Gastroesophageal sphincter (tissue), 4 donors: Measurements from ENCODE around the gene ATP5F1E. TPM values are rescaled to one million over a fixed set of nuclear protein-coding genes. Genes with fewer than 3 reads are reported as not detected.

Experiments
- ATAC-seq: fragments of 150-250 bp; one replicate; pipeline ENCODE4 v1.9.1; 2016; ENCODE audit warnings: mild to moderate bottlenecking, moderate library complexity
- H3K27ac ChIP-seq, 4 donors: fragments of 200-600 bp; sonication (generic) in 3 of 4; 1 replicate in 3 of 4; 2 replicates in 1 of 4; pipeline ENCODE4 v1.5.1; 2016 to 2019
- H3K27me3 ChIP-seq: fragments of 200-600 bp; sonication (generic); one replicate; pipeline ENCODE4 v1.5.1; 2019
- H3K36me3 ChIP-seq, 2 donors: fragments of 200-600 bp; sonication (generic); one replicate each; pipeline ENCODE4 v1.5.1; 2019; ENCODE audit warnings: control low read depth in 1 of 2
- H3K4me1 ChIP-seq, 3 donors: fragments of 200-600 bp; sonication (generic); 1 replicate in 2 of 3; 2 replicates in 1 of 3; pipeline ENCODE4 v1.5.1; 2016 to 2019; ENCODE audit warnings: control low read depth in 2 of 3
- H3K4me3 ChIP-seq, 2 donors: fragments of 200-600 bp; sonication (generic); one replicate each; pipeline ENCODE4 v1.5.1; 2019; ENCODE audit warnings: mild to moderate bottlenecking in 1 of 2, moderate library complexity in 1 of 2
- H3K9me3 ChIP-seq, 3 donors: fragments of 200-600 bp; sonication (generic); one replicate each; pipeline ENCODE4 v1.5.1; 2017 to 2019; ENCODE audit warnings: control low read depth in 2 of 3
- EP300 ChIP-seq: sonication (generic); formaldehyde crosslinking; IDR thresholded peaks from one replicate; pipeline ENCODE4 v1.6.1; 2017; ENCODE audit warnings: antibody characterized with exemption, mild to moderate bottlenecking
- POLR2A ChIP-seq, 2 donors: fragments of 450-650 bp; IDR thresholded peaks; one replicate each; pipeline ENCODE4 v1.6.1; 2017; ENCODE audit warnings: antibody characterized with exemption in 2 of 2, mild to moderate bottlenecking in 2 of 2, moderate library complexity in 1 of 2
- POLR2AphosphoS5 ChIP-seq: sonication (generic); formaldehyde crosslinking; IDR thresholded peaks from one replicate; pipeline ENCODE4 v1.6.1; 2017; ENCODE audit warnings: antibody characterized with exemption
- WGBS, 2 donors: methylation state at CpG; one replicate each; pipeline ENCODE4 v1.1.5; 2018; ENCODE audit warnings: low coverage in 1 of 2; 5-methylcytosine and 5-hydroxymethylcytosine counted together
- total RNA-seq, 4 donors: library from RNA; depleted of rRNA; stranded (reverse); fragments of >200 nt; gene quantifications; one replicate each; pipeline ENCODE4 v1.1.0, GENCODE V29; 2016
- TF ChIP-seq, protein P1 (sequence below), 4 experiments: fragments of 200-600 bp in 2 of 4; fragments of 450-650 bp in 2 of 4; sonication (generic) in 1 of 4; IDR thresholded peaks; one replicate each; pipeline ENCODE4 v1.5.1; 2017 to 2019; ENCODE audit warnings: antibody characterized with exemption in 4 of 4, mild to moderate bottlenecking in 2 of 4, moderate library complexity in 2 of 4

Gene ATP5F1E
- total RNA-seq, 4 donors from 2014 or later: 23.1 to 40.6 (median 35.4) TPM

DNA sequence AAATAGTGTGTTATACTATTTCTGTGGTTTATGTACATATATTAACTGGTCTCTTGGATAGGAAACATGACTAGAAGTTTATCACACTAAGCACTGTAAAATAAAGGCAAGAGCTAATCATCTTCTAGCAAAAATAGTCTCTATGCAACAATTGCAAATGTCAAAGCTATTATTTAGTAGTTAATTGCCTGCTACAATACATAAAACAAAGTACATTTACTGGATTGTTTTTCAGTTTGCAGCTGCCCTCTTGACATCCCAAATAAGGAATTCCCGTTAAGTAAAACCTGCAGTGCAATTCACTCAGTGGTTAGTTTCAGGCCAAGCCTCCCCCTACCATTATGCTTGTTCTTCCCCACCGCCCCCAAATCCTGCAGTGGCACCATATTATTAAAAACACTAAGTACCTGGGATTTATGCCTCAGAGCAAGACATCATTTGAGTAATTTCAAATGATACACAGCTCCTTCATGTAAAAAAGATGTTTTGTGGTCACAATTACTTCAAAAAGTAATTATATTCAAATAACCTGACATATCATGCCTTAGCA is 1.6 kb upstream of the ATP5F1E start:
- no peak for ATAC-seq
- peaks cover 11 to 39% (median 20%) of the 10 kb centered on the region in 3 donors for H3K4me1 ChIP-seq
- peak overlapping the region in 1 of 4 donors; percentile 90 for H3K27ac ChIP-seq
- TF ChIP-seq POLR2AphosphoS5: no peak
- TF ChIP-seq, protein P1, sequence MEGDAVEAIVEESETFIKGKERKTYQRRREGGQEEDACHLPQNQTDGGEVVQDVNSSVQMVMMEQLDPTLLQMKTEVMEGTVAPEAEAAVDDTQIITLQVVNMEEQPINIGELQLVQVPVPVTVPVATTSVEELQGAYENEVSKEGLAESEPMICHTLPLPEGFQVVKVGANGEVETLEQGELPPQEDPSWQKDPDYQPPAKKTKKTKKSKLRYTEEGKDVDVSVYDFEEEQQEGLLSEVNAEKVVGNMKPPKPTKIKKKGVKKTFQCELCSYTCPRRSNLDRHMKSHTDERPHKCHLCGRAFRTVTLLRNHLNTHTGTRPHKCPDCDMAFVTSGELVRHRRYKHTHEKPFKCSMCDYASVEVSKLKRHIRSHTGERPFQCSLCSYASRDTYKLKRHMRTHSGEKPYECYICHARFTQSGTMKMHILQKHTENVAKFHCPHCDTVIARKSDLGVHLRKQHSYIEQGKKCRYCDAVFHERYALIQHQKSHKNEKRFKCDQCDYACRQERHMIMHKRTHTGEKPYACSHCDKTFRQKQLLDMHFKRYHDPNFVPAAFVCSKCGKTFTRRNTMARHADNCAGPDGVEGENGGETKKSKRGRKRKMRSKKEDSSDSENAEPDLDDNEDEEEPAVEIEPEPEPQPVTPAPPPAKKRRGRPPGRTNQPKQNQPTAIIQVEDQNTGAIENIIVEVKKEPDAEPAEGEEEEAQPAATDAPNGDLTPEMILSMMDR (IDR thresholded peaks at IDR 0.05): no peak
- TF ChIP-seq EP300: no peak
- no peak for TF ChIP-seq POLR2A (IDR thresholded peaks at IDR 0.05)
- WGBS, 2 donors: 78 to 85% methylated on average over 2 of the region's 2 CpGs
- H3K27me3 ChIP-seq: no peaks in the 10 kb centered on the region
- no peak overlapping the region for H3K4me3 ChIP-seq
- peaks cover 4 to 60% of the 10 kb centered on the region in 2 donors for H3K36me3 ChIP-seq
- H3K9me3 ChIP-seq: no peaks in the 10 kb centered on the region

DNA sequence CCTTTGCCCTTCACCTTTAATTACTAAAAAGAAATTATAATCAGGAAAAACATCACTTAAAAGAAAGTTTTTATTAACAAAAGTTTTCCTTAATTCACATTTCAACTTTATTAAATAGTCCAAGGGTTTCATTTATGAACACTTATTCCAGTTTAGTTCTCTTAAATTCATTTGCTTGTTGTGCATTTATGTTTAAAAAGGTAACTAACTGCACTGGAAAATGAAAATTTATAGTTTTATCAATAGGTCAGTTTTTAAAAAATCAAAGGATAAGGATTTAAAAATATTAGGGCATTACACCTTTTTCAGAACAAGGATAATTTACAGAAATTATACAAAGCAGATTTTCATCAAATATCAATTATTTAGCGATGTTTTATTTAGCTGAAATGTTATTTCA is 958 bp upstream of the ATP5F1E start:
- H3K27ac ChIP-seq: peak overlapping the region in 3 of 4 donors; percentile 88 to 92 (median 90)
- no peaks in the 10 kb centered on the region for H3K9me3 ChIP-seq
- 90 to 100% methylated on average over 1 of the region's 1 CpG for WGBS, 2 donors
- H3K4me1 ChIP-seq: peaks cover 11 to 45% (median 23%) of the 10 kb centered on the region in 3 donors
- H3K4me3 ChIP-seq: peak overlapping the region; percentile 67 to 80
- peaks cover 4 to 58% of the 10 kb centered on the region in 2 donors for H3K36me3 ChIP-seq
- no peak for ATAC-seq
- no peaks in the 10 kb centered on the region for H3K27me3 ChIP-seq
- TF ChIP-seq POLR2A (IDR thresholded peaks at IDR 0.05): no peak

DNA sequence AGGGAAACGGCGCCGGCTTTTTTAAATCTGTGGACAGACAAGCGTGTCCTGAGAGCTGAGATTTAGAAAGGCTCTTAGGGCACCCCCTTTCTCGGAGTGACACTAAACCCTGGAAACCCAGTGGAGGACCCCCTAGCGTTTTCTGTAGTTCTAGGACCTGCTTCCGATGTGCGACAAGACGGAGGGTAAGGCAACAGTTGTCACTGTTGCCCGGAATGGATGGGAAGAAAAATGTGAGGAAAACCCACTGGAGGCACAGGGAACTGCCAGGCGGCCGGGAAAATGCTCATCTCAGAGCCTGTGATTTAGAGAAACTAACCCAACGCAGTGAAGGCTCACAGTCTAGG is 551 bp upstream of the ATP5F1E start:
- H3K27me3 ChIP-seq: no peaks in the 10 kb centered on the region
- peak; percentile 3 for ATAC-seq
- 0% methylated on average over 1 to 4 of the region's 13 CpGs for WGBS, 2 donors
- H3K4me1 ChIP-seq: peaks cover 11 to 49% (median 23%) of the 10 kb centered on the region in 3 donors
- H3K9me3 ChIP-seq: no peaks in the 10 kb centered on the region
- TF ChIP-seq POLR2AphosphoS5: no peak
- TF ChIP-seq, protein P1 (IDR thresholded peaks at IDR 0.05): peak in 3 of 4 experiments; percentile 19 to 52 (median 34)
- peaks cover 4 to 55% of the 10 kb centered on the region in 2 donors for H3K36me3 ChIP-seq
- H3K27ac ChIP-seq: peak overlapping the region; percentile 88 to 92 (median 90)
- peak overlapping the region; percentile 67 to 80 for H3K4me3 ChIP-seq

DNA sequence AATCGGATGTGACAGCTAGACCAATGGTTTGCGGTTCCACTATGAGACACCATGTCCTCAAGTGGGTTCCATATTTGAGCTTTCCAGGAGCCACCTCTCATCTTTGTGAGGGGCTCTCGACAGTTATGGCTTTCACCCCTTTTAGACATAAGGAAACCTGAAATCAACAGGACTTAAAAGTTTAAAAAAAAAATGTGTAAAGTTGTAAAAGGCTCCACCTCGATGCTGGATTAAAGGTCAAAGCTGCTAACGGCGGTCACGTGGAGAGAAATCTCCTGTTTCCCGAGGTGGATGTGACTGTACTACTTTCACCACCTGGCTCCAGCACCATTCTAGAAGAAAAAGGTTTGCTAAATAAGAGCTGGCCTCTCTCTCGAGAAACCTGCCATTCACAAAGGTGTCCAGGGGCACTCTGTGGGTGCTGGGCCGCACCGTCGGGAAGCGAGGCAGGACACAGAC is 542 bp downstream of the ATP5F1E start:
- WGBS, 2 donors: 13 to 20% methylated on average over 6 to 9 of the region's 13 CpGs

DNA sequence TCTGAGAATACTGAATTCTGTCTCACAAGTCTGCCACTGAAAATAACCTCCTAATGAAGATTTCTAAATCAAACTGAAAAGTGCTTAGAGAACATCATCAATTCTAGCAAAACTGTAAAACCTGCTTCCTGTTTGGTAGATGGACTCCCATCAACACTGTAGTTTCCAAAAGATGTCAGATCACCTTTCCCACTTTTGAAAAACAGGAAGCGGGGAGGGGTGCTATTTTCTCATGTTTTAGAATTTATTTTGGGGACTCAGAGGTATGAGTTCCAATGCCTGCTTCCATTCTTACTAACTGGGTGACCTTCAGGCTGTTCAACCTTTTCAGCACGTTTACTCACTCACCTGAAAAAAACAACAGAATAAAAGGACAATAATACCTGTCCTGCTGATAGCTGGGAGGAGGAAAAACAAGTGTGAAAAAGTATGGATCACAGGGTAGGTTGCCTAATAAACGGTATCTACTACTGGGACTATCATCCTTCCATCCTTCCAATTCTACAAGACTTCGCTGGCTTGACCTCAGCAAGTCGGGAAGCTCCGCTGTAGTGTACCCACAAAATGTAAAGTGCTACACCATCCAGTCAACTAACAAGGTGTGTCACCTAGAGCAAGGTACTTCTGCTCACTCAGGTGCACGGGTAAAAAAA is 1.1 kb downstream of the ATP5F1E start:
- Histone ChIP-seq H3K4me3 (peak overlapping the region; percentile 67 to 80), H3K27ac (peak overlapping the region in 2 of 4 donors; percentile 90 to 92), H3K27me3 (no peaks in the 10 kb centered on the region), H3K4me1 (peaks cover 11 to 63% (median 23%) of the 10 kb centered on the region in 3 donors), H3K36me3 (peaks cover 4 to 55% of the 10 kb centered on the region in 2 donors), H3K9me3 (no peaks in the 10 kb centered on the region)
- 67 to 77% methylated on average over 5 to 7 of the region's 7 CpGs for WGBS, 2 donors
- TF ChIP-seq POLR2AphosphoS5 (no peak), EP300 (no peak), POLR2A (IDR thresholded peaks at IDR 0.05) (no peak)
- TF ChIP-seq, protein P1 (IDR thresholded peaks at IDR 0.05): no peak
- ATAC-seq: no peak

More for the DNA sequence above, 542 bp downstream of the ATP5F1E start:
- H3K4me3 ChIP-seq: peak overlapping the region; percentile 67 to 80
- TF ChIP-seq, protein P1 (IDR thresholded peaks at IDR 0.05): no peak
- TF ChIP-seq POLR2AphosphoS5 (no peak), POLR2A (IDR thresholded peaks at IDR 0.05) (no peak), EP300 (no peak)
- H3K27me3 ChIP-seq: no peaks in the 10 kb centered on the region
- H3K27ac ChIP-seq: peak overlapping the region; percentile 51 to 92 (median 90)
- no peak for ATAC-seq
- H3K9me3 ChIP-seq: no peaks in the 10 kb centered on the region
- H3K4me1 ChIP-seq: peaks cover 11 to 60% (median 23%) of the 10 kb centered on the region in 3 donors
- H3K36me3 ChIP-seq: peaks cover 4 to 55% of the 10 kb centered on the region in 2 donors
